ENCODE data around the gene RNF113B. TPM values are rescaled to one million over a fixed set of nuclear protein-coding genes. Genes with fewer than 3 reads are reported as not detected.

The RNF113B gene
- polyA plus RNA-seq, 1 donor: not detected

DNA sequence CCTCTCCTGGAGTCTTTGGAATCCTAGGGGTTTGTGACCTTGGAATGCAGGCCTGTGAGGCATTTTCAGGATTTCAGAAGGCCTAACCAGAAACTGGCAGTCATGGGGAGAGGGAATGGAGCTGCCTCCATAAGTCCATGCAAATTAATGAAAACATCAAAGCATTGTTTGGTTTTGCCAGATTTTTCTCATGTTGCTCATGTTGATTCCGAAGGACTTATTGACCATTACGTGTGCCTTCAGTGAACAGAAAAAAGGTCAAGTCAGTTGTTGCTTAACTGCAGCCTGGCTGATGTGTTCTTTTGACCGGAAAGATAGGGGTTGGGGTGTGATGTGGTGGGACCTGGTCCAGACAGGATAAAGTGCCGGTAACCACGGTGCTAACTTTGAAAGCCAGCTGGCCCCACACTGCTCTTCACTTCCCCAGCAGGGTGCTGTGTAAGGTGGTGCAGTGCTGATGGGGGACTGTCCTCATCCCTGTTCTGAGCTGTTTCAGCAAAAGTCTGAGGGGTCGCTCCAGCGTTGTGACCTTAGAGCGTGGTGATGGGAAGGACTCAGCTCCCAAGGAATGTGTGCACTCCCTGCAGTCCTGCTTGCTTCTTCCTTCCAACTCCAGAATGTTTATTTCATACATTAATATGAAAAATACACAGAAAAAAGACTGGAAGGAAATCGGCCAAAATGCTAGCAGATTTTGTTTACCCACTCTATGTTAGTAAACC is 3.5 kb downstream of the RNF113B start:
- DNase-seq: no peak

DNA sequence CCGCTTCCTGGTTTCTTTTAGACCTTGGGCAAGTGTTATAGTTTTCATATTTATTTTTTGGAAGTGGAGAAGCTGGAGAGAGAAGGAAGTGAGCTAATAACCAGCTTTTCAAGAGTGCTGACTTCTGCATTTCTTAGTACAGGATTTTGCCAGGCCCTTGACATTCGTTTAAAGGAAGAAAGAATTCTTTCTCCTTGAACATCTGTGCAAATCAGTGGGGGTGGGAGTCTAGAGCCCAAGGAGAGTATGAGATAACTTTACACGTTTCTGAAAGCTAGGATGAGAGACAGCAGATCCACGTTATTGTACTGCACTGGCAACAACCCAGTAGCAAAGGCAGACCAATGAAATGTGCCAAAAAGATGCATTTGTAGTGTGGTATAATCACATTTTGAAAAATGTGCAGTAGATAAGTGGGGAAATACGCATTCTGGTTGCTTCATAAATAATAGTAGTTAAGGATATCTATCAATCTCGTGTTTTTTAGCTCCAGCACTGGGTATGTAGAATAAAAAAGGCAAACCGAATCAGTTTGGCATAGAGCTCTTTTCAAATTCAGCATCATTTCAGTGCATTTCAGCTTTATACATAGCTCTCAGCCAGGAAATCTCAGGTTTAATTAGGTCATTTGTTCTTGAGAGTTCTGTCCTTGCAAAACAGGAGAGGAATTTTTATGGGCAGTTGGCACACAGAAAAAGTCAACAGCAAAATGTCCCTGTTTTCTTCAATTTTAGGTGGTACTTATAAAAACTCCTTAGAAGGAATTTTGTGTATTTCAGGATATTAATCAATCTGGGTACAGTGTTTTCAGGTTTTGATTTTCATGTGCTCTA is 4.3 kb downstream of the RNF113B start:
- no peak for DNase-seq

GRCh38 chr13:98171900-98172589 is 5.0 kb downstream of the RNF113B start:
- DNase-seq: no peak

- no peak for DNase-seq
Observed at GRCh38 chr13:98169331-98169730, 7.7 kb downstream of the RNF113B start.

- DNase-seq: no peak
Observed at GRCh38 chr13:98162935-98163334, 14.1 kb downstream of the RNF113B start.

GRCh38 chr13:98158172-98158899 is 18.7 kb downstream of the RNF113B start:
- DNase-seq: no peak

- DNase-seq: no peak
Observed at GRCh38 chr13:98157609-98158008, 19.5 kb downstream of the RNF113B start.

DNA sequence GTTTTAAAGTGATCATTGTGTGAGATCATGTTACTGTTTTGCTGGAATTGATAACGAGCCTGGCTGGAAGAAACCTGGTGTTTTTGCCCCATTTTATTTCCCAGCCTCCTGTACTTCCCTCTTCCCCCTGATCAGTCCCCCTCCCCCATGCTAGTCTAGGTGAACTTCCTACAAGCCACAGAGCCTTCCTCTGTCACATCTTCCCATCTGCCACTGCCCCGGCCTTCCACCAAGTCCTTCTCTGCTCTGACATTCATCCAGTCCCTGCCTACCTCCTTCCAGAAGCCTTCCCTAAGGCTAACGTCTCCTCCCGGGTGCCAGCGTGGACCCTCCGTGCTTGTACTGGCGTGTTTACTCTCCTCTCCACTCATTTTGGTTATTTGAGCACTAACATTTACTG is 19.9 kb downstream of the RNF113B start:
- DNase-seq: no peak

GRCh38 chr13:98156259-98156658 is 20.8 kb downstream of the RNF113B start:
- no peak for DNase-seq

- DNase-seq: no peak
Observed at GRCh38 chr13:98155475-98156109, 21.5 kb downstream of the RNF113B start.

DNA sequence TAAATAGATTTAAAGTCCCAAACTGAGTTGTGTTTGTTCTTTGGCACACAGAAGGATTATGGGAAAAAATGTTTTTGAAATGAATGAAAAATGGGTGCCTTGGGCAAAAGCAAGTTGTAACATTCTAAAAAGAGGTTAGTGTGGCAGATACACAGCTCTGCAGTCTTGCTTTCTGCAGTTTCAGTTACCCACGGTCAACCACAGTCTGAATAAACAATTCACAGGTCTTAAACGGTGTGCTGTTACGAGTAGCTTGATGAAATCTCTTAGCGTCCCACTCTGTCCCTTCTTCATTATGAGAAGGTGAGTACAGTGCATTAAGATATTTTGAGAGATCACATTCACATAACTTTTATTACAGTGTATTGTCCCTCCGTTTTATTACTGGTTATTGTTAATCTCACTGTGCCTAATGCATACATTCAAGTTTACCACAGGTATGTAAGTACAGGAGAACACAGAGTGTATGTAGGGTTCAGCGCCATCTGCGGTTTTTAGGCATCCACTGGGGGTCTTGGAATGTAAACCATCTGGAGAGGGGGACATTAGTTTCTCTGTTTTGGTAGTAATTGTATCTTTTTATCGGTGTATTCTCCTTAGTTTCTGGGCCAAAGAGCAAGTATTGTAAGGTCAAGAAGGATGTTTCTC is 26.1 kb downstream of the RNF113B start:
- no peak for DNase-seq

- no peak for DNase-seq
Observed at GRCh38 chr13:98147521-98147920, 29.5 kb downstream of the RNF113B start.

DNA sequence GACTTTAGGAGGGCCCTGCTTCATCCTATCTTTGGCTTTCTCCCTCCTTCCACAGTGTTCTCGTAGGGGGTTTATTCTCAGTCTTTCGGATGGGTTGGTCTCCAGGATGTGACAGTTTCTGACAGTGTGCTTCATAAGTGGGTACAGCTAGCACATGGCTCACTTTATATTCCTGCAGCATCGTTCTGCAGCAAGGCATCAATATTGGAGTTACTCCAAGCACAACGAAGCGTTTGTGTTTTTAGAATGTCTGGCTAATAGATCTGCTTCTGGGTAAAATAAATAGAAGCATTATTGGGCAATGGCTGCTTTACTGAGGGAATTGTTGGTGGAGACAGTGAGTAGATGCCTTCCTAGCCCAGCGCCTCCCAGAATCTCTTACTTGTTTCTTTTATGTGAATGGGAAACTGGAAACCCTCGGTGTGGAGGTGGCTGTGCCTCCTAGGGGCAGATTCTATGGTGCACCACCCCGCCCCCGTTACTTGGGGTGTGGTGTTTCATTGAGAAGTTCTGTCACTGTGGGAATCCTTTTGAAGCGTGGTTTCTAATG is 32.2 kb downstream of the RNF113B start:
- peak; percentile 55 for DNase-seq

DNA sequence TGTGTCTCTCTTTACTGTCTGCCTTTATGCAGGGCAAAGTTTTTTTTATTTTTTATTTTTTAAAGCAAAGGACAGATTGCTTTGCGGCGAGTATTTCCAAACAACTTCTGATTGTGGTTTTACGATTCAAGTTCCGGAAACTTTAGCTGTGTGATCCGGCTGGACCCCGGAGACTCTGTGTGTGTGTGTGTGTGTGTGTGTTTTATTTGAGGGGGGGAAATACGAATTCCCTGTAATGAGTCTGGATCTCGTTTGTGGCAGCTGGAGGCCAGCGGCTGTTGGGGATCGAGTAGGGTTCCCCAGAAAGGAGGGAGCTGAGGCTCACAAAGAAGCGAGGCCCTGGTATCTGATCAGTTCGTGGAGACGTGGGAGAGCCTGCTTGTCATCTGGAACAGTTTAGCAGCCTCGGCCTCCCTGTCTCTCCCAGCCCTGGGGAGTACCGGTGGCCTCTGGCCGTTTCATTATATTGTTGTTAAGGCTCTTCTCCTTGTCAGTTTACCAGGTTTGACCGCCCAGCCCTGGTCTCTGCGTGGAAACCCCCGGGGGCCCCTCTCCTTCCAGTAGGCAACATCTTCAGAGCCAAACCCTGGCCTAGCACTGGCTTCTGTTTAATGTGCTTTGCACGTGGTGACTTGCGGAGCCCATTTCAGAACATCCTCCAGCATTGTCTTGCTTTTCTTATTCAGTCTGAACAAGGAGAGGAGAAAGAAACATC is 32.9 kb downstream of the RNF113B start:
- DNase-seq: peak; percentile 50

GRCh38 chr13:98143601-98144026 is 33.5 kb downstream of the RNF113B start:
- DNase-seq: no peak

DNA sequence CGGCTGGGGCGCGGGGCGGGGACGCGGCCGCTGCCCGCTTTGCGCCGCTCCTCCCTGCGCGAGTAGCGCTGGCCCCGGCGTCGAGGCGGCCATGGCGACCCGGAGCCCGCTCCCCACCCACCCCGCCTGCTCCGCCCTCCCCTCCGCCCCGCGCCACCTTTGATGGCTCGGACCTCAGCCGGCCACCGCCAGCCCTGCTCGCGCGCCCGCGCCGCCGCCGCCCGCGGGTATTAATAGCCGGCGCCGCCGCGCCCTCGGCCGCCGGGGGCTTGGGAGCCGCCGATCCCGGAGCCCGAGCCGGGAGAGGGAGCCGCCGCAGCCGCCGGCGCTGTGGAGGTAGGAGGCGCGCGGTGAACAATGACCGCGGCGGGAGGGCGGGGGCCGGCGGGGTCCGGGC is 33.9 kb downstream of the RNF113B start:
- peak; percentile 49 for DNase-seq

- peak; percentile 81 for DNase-seq
Observed at GRCh38 chr13:98142380-98143156, 34.5 kb downstream of the RNF113B start, which contains the start of gene FARP1. Gene FARP1, plus strand, starts transcription at chr13:98143094. Its CDS starts 70,149 bp downstream, at chr13:98213243.

GRCh38 chr13:98141509-98142379 is 35.3 kb downstream of the RNF113B start:
- peak; percentile 34 for DNase-seq

Measured in left kidney (tissue), 2 donors.